Smooth muscle cell (in vitro differentiated cells): Measurements from ENCODE around the gene MSMP. TPM values are rescaled to one million over a fixed set of nuclear protein-coding genes. Genes with fewer than 3 reads are reported as not detected.

Experiments used
- DNase-seq: peaks from one replicate; lab custom pipeline; 2025; ENCODE audit not compliant: unreplicated experiment; lab: John Stamatoyannopoulos, UW
- H2AFZ ChIP-seq: fragments of 200-600 bp; sonication (generic); 2 replicates; pipeline ENCODE4 v1.6.0; 2016; ENCODE audit warnings: antibody characterized with exemption, low read depth, mild to moderate bottlenecking
- H3F3A ChIP-seq: fragments of 200-600 bp; sonication (generic); 2 replicates; pipeline ENCODE4 v1.6.0; 2017; ENCODE audit warnings: antibody characterized with exemption, low read depth
- H3K27ac ChIP-seq: fragments of 200-600 bp; sonication (generic); 2 replicates; pipeline ENCODE4 v1.5.1; 2016; ENCODE audit warnings: low read depth, mild to moderate bottlenecking
- H3K27me3 ChIP-seq: fragments of 200-600 bp; sonication (generic); 2 replicates; pipeline ENCODE4 v1.6.1; 2016; ENCODE audit warnings: low read depth, mild to moderate bottlenecking
- H3K36me3 ChIP-seq: fragments of 200-600 bp; sonication (generic); 2 replicates; pipeline ENCODE4 v1.5.1; 2016; ENCODE audit warnings: low read depth
- H3K4me1 ChIP-seq: fragments of 200-600 bp; sonication (generic); 2 replicates; pipeline ENCODE4 v1.5.1; 2016; ENCODE audit warnings: low read depth
- H3K4me2 ChIP-seq: fragments of 200-600 bp; sonication (generic); 2 replicates; pipeline ENCODE4 v1.6.0; 2016; ENCODE audit warnings: mild to moderate bottlenecking
- H3K4me3 ChIP-seq: fragments of 200-600 bp; sonication (generic); 2 replicates; pipeline ENCODE4 v1.5.1; 2016; ENCODE audit warnings: mild to moderate bottlenecking
- H3K79me2 ChIP-seq: fragments of 200-600 bp; sonication (generic); 2 replicates; pipeline ENCODE4 v1.6.0; 2016; ENCODE audit warnings: low read depth, mild to moderate bottlenecking
- H3K9ac ChIP-seq: fragments of 200-600 bp; sonication (generic); 2 replicates; pipeline ENCODE4 v1.6.0; 2016; ENCODE audit warnings: low read depth
- H3K9me3 ChIP-seq: fragments of 200-600 bp; sonication (generic); replicated peaks from 2 replicates; pipeline ENCODE4 v1.5.1; 2016; ENCODE audit warnings: low read depth
- H4K20me1 ChIP-seq: fragments of 200-600 bp; sonication (generic); 2 replicates; pipeline ENCODE4 v1.6.0; 2016; ENCODE audit warnings: low read depth
- WGBS: methylation state at CpG from one replicate; pipeline ENCODE4 v1.1.7; 2016; ENCODE audit warnings: low lambda C conversion rate; 5-methylcytosine and 5-hydroxymethylcytosine counted together
- polyA plus RNA-seq: library from polyadenylated mRNA; unstranded; fragments of >200 nt; fragmentation: Nextera tagmentation; extraction: Ambion mirVana; gene quantifications from 2 replicates; pipeline ENCODE4 v1.2.1, GENCODE V29; 2016
- total RNA-seq: library from RNA; depleted of rRNA; stranded (reverse); fragments of >200 nt; gene quantifications from 2 replicates; pipeline ENCODE4 v1.2.3, GENCODE V29; 2014
- TF ChIP-seq, protein P1 (sequence below): fragments of 200-600 bp; sonication (generic); IDR thresholded peaks from 2 replicates; pipeline ENCODE4 v1.5.1; 2017; ENCODE audit warnings: borderline replicate concordance, mild to moderate bottlenecking, antibody characterized with exemption; ENCODE audit not compliant: insufficient read depth, poor library complexity, severe bottlenecking

The MSMP gene
- total and polyA plus RNA-seq, 2 experiments from 2014 or later = not detected

DNA sequence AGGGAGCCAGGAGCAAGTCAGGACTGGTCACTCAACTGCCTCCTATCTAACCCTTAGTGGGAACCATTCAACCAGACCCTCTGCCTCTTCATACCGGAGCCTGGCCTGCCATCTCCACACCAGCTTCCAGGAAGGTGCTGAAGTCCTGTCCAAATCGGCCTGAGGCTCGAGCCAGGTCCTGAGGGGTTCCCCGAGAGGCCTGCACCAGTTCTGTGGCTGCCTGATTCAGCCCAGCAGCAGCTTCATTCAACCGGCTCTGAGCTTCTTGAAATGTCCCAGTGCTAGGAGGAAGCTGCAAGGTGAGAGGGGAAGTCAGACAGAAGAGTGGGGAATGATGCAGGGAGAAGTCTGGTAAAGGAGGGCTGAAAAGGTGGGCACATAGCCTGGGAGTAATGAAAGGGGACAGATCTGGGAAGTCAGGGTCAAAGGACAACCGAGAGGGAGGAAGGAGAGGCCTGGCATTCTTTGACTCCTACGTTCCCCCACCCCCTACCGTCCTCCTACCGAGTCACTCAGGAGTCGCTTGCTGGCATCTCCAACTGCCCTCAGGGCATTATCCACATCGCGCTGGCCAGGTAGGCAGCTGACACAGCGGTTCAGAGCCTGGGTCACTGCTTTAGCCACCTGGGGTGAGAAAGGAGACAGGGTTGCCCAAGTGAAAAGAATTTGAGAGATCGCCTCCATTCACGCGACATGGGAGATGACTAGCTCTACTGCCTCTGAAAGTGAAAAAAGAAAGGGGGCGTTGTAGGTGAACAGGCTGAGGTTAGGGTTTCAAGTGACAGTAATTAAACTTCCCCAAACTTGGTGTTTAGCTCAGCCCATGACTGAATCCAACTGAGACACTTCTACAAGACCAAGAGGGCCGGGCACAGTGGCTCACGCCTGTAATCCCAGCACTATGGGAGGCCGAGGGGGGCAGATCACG is 42.3 kb downstream of the MSMP start:
- Histone ChIP-seq H3K4me2 (no peak overlapping the region), H3K9ac (no peak overlapping the region), H2AFZ (no peak overlapping the region), H3K9me3 (no peaks in the 10 kb centered on the region), H3K27me3 (no peaks in the 10 kb centered on the region), H3K4me3 (no peak overlapping the region), H3K4me1 (no peaks in the 10 kb centered on the region), H3K79me2 (no peaks in the 10 kb centered on the region), H3F3A (peaks cover 3% of the 10 kb centered on the region), H3K36me3 (peaks cover 34% of the 10 kb centered on the region), H3K27ac (no peak overlapping the region), H4K20me1 (peaks cover 24% of the 10 kb centered on the region)
- TF ChIP-seq, protein P1, sequence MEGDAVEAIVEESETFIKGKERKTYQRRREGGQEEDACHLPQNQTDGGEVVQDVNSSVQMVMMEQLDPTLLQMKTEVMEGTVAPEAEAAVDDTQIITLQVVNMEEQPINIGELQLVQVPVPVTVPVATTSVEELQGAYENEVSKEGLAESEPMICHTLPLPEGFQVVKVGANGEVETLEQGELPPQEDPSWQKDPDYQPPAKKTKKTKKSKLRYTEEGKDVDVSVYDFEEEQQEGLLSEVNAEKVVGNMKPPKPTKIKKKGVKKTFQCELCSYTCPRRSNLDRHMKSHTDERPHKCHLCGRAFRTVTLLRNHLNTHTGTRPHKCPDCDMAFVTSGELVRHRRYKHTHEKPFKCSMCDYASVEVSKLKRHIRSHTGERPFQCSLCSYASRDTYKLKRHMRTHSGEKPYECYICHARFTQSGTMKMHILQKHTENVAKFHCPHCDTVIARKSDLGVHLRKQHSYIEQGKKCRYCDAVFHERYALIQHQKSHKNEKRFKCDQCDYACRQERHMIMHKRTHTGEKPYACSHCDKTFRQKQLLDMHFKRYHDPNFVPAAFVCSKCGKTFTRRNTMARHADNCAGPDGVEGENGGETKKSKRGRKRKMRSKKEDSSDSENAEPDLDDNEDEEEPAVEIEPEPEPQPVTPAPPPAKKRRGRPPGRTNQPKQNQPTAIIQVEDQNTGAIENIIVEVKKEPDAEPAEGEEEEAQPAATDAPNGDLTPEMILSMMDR = no peak
- WGBS = 92% methylated on average over 21 of the region's 21 CpGs
- no peak for DNase-seq

DNA sequence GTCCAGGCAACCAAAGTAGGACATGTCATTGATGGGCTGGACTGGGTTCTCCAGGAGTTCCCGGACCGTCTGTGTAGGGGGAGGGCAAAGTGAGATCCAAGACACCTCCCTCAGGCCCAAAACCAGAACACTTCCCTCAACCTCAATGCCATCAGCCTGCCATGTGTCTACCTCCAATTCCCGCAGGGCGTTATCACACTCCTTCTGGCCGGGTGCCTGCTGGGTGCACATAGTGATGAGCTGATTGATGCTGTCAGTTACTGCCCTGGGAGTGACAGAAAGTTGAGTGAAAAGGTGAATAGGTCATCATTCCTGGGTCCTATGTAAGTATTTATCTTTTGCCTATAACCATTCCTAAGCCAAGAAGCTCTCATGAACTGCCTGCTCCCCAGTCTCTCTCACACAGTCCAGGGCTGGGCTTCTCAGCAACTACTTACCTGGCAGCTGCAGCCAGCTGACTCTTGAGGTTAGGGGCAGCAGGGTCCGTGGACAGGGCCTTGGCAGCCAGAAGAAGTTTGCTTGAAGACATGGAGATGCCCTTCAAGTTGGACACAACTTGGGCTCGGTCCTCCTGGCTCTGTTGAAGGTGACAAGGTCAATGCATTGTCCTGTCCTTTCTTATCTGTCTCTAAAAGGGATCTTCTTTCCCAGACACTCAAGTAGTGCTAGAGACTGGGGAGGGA is 43.1 kb downstream of the MSMP start:
- WGBS = over 99% methylated on average over 7 of the region's 7 CpGs
- DNase-seq = no peak
- Histone ChIP-seq H3K4me3 (no peak overlapping the region), H3K27ac (no peak overlapping the region), H3K4me1 (no peaks in the 10 kb centered on the region), H3K27me3 (no peaks in the 10 kb centered on the region), H3K4me2 (no peak overlapping the region), H2AFZ (no peak overlapping the region), H3K9me3 (no peaks in the 10 kb centered on the region), H4K20me1 (peaks cover 29% of the 10 kb centered on the region), H3K79me2 (no peaks in the 10 kb centered on the region), H3K36me3 (peaks cover 33% of the 10 kb centered on the region), H3F3A (peaks cover 3% of the 10 kb centered on the region), H3K9ac (no peak overlapping the region)
- TF ChIP-seq, protein P1 = no peak

DNA sequence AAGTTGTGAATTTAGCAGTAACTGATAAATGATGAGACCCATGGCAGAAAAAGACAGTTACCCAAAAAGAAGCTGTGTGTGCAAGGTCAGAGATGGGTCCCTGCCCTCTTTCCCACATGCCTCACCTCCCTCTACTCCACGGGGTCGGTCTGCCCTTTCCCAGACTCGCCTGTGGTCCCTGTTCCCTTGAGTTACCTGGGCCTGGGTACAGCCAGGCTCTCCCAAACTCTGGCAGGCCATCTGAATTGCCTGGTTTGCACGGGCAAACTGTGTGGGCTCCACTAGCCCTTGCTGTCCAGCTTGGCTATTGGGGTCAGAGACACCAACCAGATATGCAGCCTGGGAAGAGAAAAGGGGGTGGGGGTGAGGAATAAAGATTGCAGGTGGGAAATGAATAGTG is 45.9 kb downstream of the MSMP start:
- 100% methylated on average over 4 of the region's 4 CpGs for WGBS
- Histone ChIP-seq H4K20me1 (peaks cover 23% of the 10 kb centered on the region), H3K9ac (no peak overlapping the region), H3K9me3 (no peaks in the 10 kb centered on the region), H3K27me3 (no peaks in the 10 kb centered on the region), H3K4me1 (no peaks in the 10 kb centered on the region), H3K4me3 (no peak overlapping the region), H3K27ac (no peak overlapping the region), H3K4me2 (no peak overlapping the region), H3F3A (peaks cover 2% of the 10 kb centered on the region), H3K36me3 (peaks cover 33% of the 10 kb centered on the region), H3K79me2 (no peaks in the 10 kb centered on the region), H2AFZ (no peak overlapping the region)
- TF ChIP-seq, protein P1 = no peak
- no peak for DNase-seq
